IMR-90 (cell line): ENCODE measurements around the gene FAT1. TPM values are rescaled to one million over a fixed set of nuclear protein-coding genes. Genes with fewer than 3 reads are reported as not detected.

Experiments
- ATAC-seq: fragments of 200-7000 bp; cut with Tn5 transposase; 2 replicates; pipeline ENCODE4 v1.9.1; 2020; ENCODE audit warnings: low read depth, mild to moderate bottlenecking, moderate library complexity
- BruUV-seq: library from RNA; stranded (reverse); fragments of 400-500 nt; replicated peaks from 2 replicates; lab custom pipeline; 2021; lab: Mats Ljungman, UMichigan
- CTCF ChIA-PET: fragments of 300-600 bp; formaldehyde crosslinking; extraction: SDS; loops from one replicate; lab custom pipeline; 2021; ENCODE audit warnings: antibody characterized with exemption; lab: Yijun Ruan, JAX
- POLR2A ChIA-PET: fragments of 300-600 bp; sonication (Branson Sonifier 250); formaldehyde crosslinking; loops from one replicate; lab custom pipeline; 2022; ENCODE audit warnings: antibody characterized with exemption; ENCODE audit not compliant: unreplicated experiment; lab: Charles Lee
- DNase-seq: peaks from one replicate; pipeline ENCODE4 v3.0.0; 2013
- H2AFZ ChIP-seq: replicated peaks from 2 replicates; pipeline ENCODE3; 2013; ENCODE audit warnings: low read length, mild to moderate bottlenecking; ENCODE audit not compliant: poor library complexity
- H2AK5ac ChIP-seq: 2 replicates; pipeline ENCODE4 v1.6.1; 2013; ENCODE audit warnings: low read depth, low read length, inconsistent platforms
- H2AK9ac ChIP-seq: replicated peaks from 2 replicates; pipeline ENCODE3; 2013; ENCODE audit warnings: mild to moderate bottlenecking, low read depth, low read length, moderate library complexity; ENCODE audit not compliant: poor library complexity
- H2BK120ac ChIP-seq: 2 replicates; pipeline ENCODE4 v1.6.1; 2013; ENCODE audit warnings: low read depth, low read length, inconsistent platforms
- H2BK15ac ChIP-seq: 3 replicates; pipeline ENCODE4 v1.6.1; 2013; ENCODE audit warnings: low read depth, low read length, inconsistent platforms
- H2BK20ac ChIP-seq: 2 replicates; pipeline ENCODE4 v1.6.1; 2013; ENCODE audit warnings: low read depth, mild to moderate bottlenecking, inconsistent platforms, low read length, moderate library complexity
- H2BK5ac ChIP-seq: 2 replicates; pipeline ENCODE4 v1.6.1; 2013; ENCODE audit warnings: mild to moderate bottlenecking, low read depth, low read length, inconsistent platforms; ENCODE audit not compliant: poor library complexity, severe bottlenecking
- H3K14ac ChIP-seq: replicated peaks from 2 replicates; pipeline ENCODE4 v1.6.1; 2013; ENCODE audit warnings: low read depth, low read length, inconsistent platforms
- H3K18ac ChIP-seq: 2 replicates; pipeline ENCODE4 v1.6.1; 2013; ENCODE audit warnings: low read depth, low read length, control low read depth
- H3K23ac ChIP-seq: 2 replicates; pipeline ENCODE4 v1.6.1; 2013; ENCODE audit warnings: low read depth, low read length, inconsistent platforms
- H3K27ac ChIP-seq: 2 replicates; pipeline ENCODE4 v1.5.1; 2013; ENCODE audit warnings: mild to moderate bottlenecking, control low read depth, low read length; ENCODE audit not compliant: insufficient read depth
- H3K27me3 ChIP-seq: 2 replicates; pipeline ENCODE4 v1.6.1; 2013; ENCODE audit warnings: low read length; ENCODE audit not compliant: control insufficient read depth, insufficient read depth
- H3K36me3 ChIP-seq: 2 replicates; pipeline ENCODE4 v1.6.1; 2013; ENCODE audit warnings: low read length, mixed read lengths; ENCODE audit not compliant: control insufficient read depth, insufficient read depth
- H3K4ac ChIP-seq: 2 replicates; pipeline ENCODE4 v1.6.1; 2013; ENCODE audit warnings: low read depth, low read length, inconsistent platforms
- H3K4me1 ChIP-seq: 2 replicates; pipeline ENCODE4 v1.6.1; 2013; ENCODE audit warnings: low read length, mixed read lengths; ENCODE audit not compliant: control insufficient read depth, insufficient read depth
- H3K4me2 ChIP-seq: 2 replicates; pipeline ENCODE4 v1.6.1; 2013; ENCODE audit warnings: low read depth, mild to moderate bottlenecking, control low read depth, low read length, moderate library complexity
- H3K4me3 ChIP-seq: 2 replicates; pipeline ENCODE4 v1.5.1; 2013; ENCODE audit warnings: low read depth, mild to moderate bottlenecking, control low read depth, low read length, moderate library complexity; ENCODE audit not compliant: insufficient read depth
- H3K56ac ChIP-seq: 2 replicates; pipeline ENCODE4 v1.6.1; 2013; ENCODE audit warnings: low read length, inconsistent platforms; ENCODE audit not compliant: insufficient read depth; ENCODE audit errors: extremely low read depth
- H3K79me1 ChIP-seq, 2 experiments: 2 replicates each; pipeline ENCODE4 v1.6.1; 2013; ENCODE audit warnings: low read length in 2 of 2, inconsistent platforms in 1 of 2, low read depth in 1 of 2
- H3K9ac ChIP-seq: 2 replicates; pipeline ENCODE4 v1.6.1; 2013; ENCODE audit warnings: low read depth, low read length, control low read depth
- H3K9me1 ChIP-seq: 2 replicates; pipeline ENCODE4 v1.6.1; 2013; ENCODE audit warnings: low read length, inconsistent platforms; ENCODE audit not compliant: insufficient read depth
- H3K9me3 ChIP-seq: 2 replicates; pipeline ENCODE4 v1.6.1; 2013; ENCODE audit warnings: low read length; ENCODE audit not compliant: control insufficient read depth, insufficient read depth
- H4K20me1 ChIP-seq: 2 replicates; pipeline ENCODE4 v1.6.1; 2013; ENCODE audit warnings: low read length, inconsistent platforms; ENCODE audit not compliant: insufficient read depth
- H4K5ac ChIP-seq: 2 replicates; pipeline ENCODE4 v1.6.1; 2013; ENCODE audit warnings: mild to moderate bottlenecking, low read depth, low read length, control low read depth
- H4K8ac ChIP-seq, 2 experiments: 2 replicates each; pipeline ENCODE4 v1.6.1; 2013; ENCODE audit warnings: low read depth in 2 of 2, low read length in 2 of 2, control low read depth in 1 of 2, inconsistent platforms in 1 of 2
- H4K91ac ChIP-seq: 2 replicates; pipeline ENCODE4 v1.6.1; 2013; ENCODE audit warnings: low read depth, low read length, inconsistent platforms; ENCODE audit not compliant: insufficient read depth
- BHLHE40 ChIP-seq: fragments of 150-350 bp; IDR thresholded peaks from 2 replicates; pipeline ENCODE4 v1.6.1; 2016; ENCODE audit warnings: mild to moderate bottlenecking, low read depth, low read length
- CEBPB ChIP-seq: IDR thresholded peaks from 2 replicates; pipeline ENCODE4 v1.6.1; 2012; ENCODE audit warnings: low read depth, low read length, improper control_type of control experiment
- CHD1 ChIP-seq: IDR thresholded peaks from 2 replicates; pipeline ENCODE4 v1.6.1; 2012; ENCODE audit warnings: low read depth, low read length, improper control_type of control experiment
- FOS ChIP-seq: fragments of 150-350 bp; IDR thresholded peaks from 2 replicates; pipeline ENCODE4 v1.6.1; 2016; ENCODE audit warnings: low read depth, low read length
- MAFK ChIP-seq: IDR thresholded peaks from 2 replicates; pipeline ENCODE4 v1.6.1; 2012; ENCODE audit warnings: low read depth, low read length, improper control_type of control experiment
- MXI1 ChIP-seq: IDR thresholded peaks from 2 replicates; pipeline ENCODE4 v1.6.1; 2012; ENCODE audit warnings: low read depth, mild to moderate bottlenecking, low read length, moderate library complexity, borderline replicate concordance
- RCOR1 ChIP-seq: IDR thresholded peaks from 2 replicates; pipeline ENCODE4 v1.6.1; 2012; ENCODE audit warnings: mild to moderate bottlenecking, low read length, improper control_type of control experiment; ENCODE audit not compliant: insufficient replicate concordance
- WGBS, 2 experiments: methylation state at CpG; one replicate each; pipeline versions ENCODE4 v1.1.5 to v1.1.7; 2013; ENCODE audit warnings: missing lambda C conversion rate in 2 of 2; ENCODE audit not compliant: insufficient read length in 1 of 2; ENCODE audit errors: extremely low coverage in 2 of 2; 5-methylcytosine and 5-hydroxymethylcytosine counted together
- dilution Hi-C: fragments of 300-500 bp; cut with HindIII; formaldehyde crosslinking; loops from one replicate; pipeline ENCODE4 v1.14.3; 2018; ENCODE audit warnings: low sequenced_read_pairs; ENCODE audit not compliant: unreplicated experiment
- in situ Hi-C: fragments of 300-500 bp; cut with MboI; formaldehyde crosslinking; loops from 3 replicates; pipeline ENCODE4 v1.14.3; 2019; ENCODE audit warnings: low sequenced_read_pairs, inconsistent platforms, mixed read lengths
- intact Hi-C: fragments of 100-400 bp; cut with micrococcal nuclease; formaldehyde crosslinking; loops from 2 replicates; pipeline ENCODE4 v1.10.0; 2022
- polyA plus RNA-seq, 3 experiments: library from polyadenylated mRNA; depleted of rRNA; stranded (reverse); fragments of >200 nt; gene quantifications; 2 replicates each; pipeline ENCODE4 v1.2.3, GENCODE V29; 2012; ENCODE audit warnings: low replicate concordance in 1 of 3
- total RNA-seq: library from RNA; depleted of rRNA; stranded (reverse); fragments of >200 nt; gene quantifications from 2 replicates; pipeline ENCODE4 v1.2.3, GENCODE V29; 2012

Gene FAT1
- total and polyA plus RNA-seq, 2 of the 4 experiments (the other 2 are of a cell fraction), result 156 to 519 TPM

DNA sequence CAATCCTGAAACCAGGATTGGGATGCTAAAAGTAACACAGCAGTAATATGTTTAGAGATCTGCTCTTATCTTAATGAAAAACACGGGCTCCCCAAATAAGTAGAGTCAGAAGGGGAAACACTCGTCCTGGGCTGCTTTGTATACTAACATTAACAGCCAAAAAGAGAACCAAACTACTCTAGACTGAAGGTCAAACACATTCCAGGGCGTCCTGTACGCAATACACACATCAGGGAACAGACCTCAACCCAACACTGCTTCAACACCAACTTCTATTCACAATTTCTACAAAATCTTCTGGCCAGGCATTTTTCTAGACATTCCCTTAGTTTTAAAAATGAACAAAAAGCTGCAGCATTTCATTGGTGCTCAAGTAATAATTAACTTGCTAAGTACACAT, 21.4 kb downstream of the FAT1 start:
- DNase-seq, result no peak
- H3K27ac ChIP-seq, result no peak overlapping the region
- no peak overlapping the region for H2AK9ac ChIP-seq
- no peak overlapping the region for H2AFZ ChIP-seq
- no peak overlapping the region for H2BK15ac ChIP-seq
- ChIA-PET POLR2A (no interaction called here), CTCF (no interaction called here)
- no peak overlapping the region for H2AK5ac ChIP-seq
- no peak for TF ChIP-seq FOS
- TF ChIP-seq CEBPB, result no peak
- TF ChIP-seq MXI1, result no peak
- TF ChIP-seq CHD1, result no peak
- no peak for TF ChIP-seq RCOR1
- no peak for TF ChIP-seq BHLHE40
- no peak for TF ChIP-seq MAFK
- peaks cover 26% of the 10 kb centered on the region for H3K4me1 ChIP-seq
- no peak overlapping the region for H4K5ac ChIP-seq
- H3K4me2 ChIP-seq, result peak overlapping the region; percentile 41
- no peak overlapping the region for H3K14ac ChIP-seq
- no peak overlapping the region for H2BK5ac ChIP-seq
- H4K8ac ChIP-seq, result no peak overlapping the region
- WGBS, 2 experiments, result 51% methylated on average over 3 of the region's 4 CpGs; no CpG with 5 or more reads in 1 of the 2 experiments
- no peaks in the 10 kb centered on the region for H3K9me3 ChIP-seq
- H3K9me1 ChIP-seq, result peaks cover 44% of the 10 kb centered on the region
- H3K18ac ChIP-seq, result no peak overlapping the region
- intact Hi-C loops, result no loop called here
- no peak overlapping the region for H3K9ac ChIP-seq
- H4K20me1 ChIP-seq, result peaks cover 95% of the 10 kb centered on the region
- no peak overlapping the region for H3K4ac ChIP-seq
- H3K79me1 ChIP-seq, result peaks cover 9 to 66% of the 10 kb centered on the region in 2 experiments; a peak in 3 of 4 replicates
- H3K23ac ChIP-seq, result no peak overlapping the region
- H2BK20ac ChIP-seq, result no peak overlapping the region
- peaks cover 59% of the 10 kb centered on the region for H3K36me3 ChIP-seq
- H3K27me3 ChIP-seq, result no peaks in the 10 kb centered on the region
- no peak overlapping the region for H3K56ac ChIP-seq
- no TSS peak for BruUV-seq
- in situ Hi-C loops, result no loop called here
- no peak overlapping the region for H3K4me3 ChIP-seq
- no peak overlapping the region for H4K91ac ChIP-seq
- dilution Hi-C loops, result no loop called here
- ATAC-seq, result no peak
- no peak overlapping the region for H2BK120ac ChIP-seq
